Fibroblast of skin of back (primary cell): ENCODE data around the gene DAPL1.
A peak's percentile ranks its signal among the peaks of the same experiment; 100 is the strongest.
"Not testable (repeated sequence)": the region's sequence is repeated elsewhere in the genome, so short reads cannot be mapped to it uniquely, and the experiment has no call there.

Experiments used
- DNase-seq: peaks from one replicate; pipeline ENCODE4 v3.0.0-alpha.2; 2013

Gene DAPL1

GRCh38 chr2:158823486-158824237 lies 28.5 kb downstream of the DAPL1 start:
- DNase-seq = no peak

DNA sequence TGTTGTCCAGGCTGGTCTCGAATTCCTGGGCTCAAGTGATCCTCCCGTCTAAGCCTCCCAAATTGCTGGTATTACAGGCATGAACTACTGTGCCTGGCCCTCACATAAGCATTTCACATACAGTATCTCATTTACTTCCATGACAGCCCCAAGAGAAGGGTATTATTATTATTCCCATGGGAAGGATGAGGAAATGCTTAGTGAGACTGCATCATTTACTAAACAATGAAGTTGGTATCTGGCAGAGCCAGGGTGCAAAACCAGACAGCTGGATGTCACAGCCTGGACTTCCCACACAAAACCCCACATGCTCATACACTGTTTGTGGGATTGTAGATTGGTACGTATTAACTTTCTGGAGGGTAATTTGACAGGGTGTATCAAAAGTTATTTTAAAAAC lies 29.9 kb downstream of the DAPL1 start:
- peak; percentile 17 for DNase-seq

GRCh38 chr2:158826965-158827364 lies 31.8 kb downstream of the DAPL1 start:
- DNase-seq = no peak

GRCh38 chr2:158828378-158829164 lies 33.5 kb downstream of the DAPL1 start:
- DNase-seq = peak; percentile 90

DNA sequence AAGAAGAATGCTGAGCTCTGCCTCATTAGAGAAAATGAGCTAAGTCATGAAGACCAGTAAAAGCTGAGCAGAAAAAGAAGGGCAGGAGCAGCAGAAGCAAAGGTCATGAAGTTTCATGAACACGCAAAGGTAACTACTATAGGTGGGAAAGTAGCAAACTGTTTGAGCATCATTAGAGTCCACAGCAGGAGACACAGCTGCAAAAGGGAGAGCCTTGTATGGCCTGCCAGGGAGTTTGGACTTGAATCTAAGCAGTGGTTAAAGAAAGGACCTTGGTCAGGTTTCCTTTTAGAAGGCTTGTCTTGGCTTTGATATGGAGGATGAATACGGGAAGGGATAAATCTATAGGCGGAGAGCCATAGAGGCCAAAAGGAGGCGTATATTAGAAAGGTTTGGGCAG lies 34.0 kb downstream of the DAPL1 start:
- no peak for DNase-seq

DNA sequence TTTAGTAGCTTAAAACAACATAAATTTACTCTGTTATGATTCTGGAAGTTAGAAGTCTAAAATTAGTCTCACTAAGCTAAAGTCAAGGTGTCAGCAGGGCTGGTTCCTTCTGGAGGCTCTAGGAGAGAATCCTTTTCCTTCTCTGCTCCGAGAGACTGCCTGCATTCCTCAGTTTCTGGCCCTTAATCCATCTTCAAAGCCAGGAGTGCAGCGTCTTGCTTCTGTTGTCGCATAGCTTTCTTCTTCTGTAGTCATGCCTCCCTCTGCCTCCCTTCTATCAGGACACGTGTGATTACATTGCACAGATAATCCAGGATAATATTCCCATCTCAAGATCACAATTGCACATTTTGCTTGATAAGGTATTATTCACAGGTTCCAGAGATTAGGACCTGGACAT lies 35.1 kb downstream of the DAPL1 start:
- no peak for DNase-seq

- no peak for DNase-seq
Measured at GRCh38 chr2:158835431-158835830, 40.3 kb downstream of the DAPL1 start.

GRCh38 chr2:158837645-158838044 lies 42.5 kb downstream of the DAPL1 start:
- no peak for DNase-seq

DNA sequence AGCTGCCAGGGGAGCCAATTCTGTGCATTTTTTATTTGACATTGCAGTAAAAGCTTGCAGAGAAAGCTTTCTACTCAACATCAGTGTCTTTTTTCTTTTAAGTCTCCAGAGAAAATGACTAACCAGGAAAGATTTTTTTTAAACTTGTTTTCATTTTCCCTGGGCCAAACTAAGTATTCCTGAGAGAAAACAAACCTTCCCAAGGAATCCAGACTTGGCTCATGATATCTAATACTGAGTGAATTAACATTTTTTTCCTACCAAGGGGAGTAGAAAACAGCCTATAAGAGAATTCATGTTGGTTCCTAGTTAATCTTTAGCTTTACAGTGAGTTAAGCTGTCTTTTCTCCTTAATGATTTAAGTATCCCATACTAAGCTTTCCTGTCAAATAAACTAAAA lies 46.7 kb downstream of the DAPL1 start:
- peak; percentile 93 for DNase-seq

DNA sequence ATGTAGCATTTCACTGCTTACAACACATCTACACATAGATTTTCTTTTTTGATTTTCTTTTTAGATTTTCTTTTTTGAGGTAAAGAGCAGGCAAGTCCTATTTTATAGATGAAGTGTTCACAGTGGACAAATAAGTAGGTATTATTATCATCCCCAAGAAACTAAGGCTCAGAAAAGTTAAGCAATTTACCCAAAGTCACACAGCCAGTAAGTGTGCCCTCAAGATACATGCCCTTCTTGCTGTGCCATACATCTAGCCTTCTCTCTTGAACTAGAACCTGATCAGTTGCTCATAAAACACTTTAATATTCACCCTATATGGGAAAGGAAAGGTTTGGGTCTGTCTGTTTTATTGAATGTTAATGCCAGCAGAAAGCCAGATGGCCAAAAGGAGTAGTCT lies 50.3 kb downstream of the DAPL1 start:
- no peak for DNase-seq

DNA sequence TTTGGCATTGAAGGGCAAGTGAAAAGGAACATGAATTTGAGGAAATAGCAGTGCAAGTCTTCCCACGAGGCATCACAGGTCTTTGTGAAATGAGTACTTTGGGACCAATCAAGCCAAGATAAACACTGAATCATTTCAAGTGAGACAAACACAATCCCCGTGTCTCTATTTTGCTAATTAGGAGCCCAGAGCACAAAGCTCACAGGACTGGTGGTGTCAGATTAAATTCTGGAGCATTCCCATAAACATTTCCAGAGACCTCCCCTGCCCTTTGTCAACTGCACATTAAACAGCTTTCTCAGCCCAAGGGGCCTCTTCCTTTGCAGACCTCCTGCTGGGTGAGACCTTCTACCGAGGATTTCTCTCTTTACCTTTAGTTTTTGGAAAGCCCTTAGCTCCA lies 50.7 kb downstream of the DAPL1 start:
- DNase-seq = peak; percentile 50

DNA sequence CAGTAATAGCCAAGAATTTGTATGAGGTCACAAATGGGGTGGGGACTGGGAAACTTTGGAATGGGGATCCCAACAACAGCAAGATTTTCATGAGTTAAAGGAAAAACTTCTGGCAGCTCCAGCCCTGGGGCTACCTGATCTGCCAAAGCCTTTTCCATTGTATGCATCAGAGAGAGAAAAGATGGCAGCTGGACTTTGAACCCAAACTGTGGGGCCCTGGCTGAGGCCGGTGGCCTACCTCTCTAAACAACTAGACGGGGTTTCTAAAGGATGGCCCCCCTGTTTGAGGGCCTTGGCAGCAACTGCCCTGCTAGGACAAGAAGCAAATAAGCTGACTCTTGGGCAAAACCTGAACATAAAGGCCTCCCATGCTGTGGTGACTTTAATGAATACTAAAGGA lies 52.4 kb downstream of the DAPL1 start:
- not testable (repeated sequence) for DNase-seq

- DNase-seq = not testable (repeated sequence)
Measured at GRCh38 chr2:158848031-158848970, 53.2 kb downstream of the DAPL1 start.

DNA sequence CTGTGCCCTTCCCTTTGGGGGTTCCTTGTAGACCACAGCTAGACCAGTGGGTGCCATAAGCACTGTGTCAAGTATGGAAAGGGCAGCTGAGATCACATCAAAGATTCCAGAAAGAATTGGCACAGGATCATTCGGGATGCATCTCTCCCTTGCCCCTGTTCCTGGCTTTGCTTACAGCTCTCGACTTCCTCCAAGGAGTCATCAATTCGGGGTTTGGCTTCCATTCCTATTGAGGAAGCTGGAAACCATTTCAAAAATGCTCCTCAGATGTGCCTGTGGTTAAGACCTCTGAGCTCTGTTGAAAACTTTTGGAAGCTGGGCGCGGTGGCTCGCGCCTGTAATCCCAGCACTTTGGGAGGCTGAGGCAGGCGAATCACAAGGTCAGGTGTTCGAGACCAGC lies 65.1 kb downstream of the DAPL1 start:
- DNase-seq = peak; percentile 51

DNA sequence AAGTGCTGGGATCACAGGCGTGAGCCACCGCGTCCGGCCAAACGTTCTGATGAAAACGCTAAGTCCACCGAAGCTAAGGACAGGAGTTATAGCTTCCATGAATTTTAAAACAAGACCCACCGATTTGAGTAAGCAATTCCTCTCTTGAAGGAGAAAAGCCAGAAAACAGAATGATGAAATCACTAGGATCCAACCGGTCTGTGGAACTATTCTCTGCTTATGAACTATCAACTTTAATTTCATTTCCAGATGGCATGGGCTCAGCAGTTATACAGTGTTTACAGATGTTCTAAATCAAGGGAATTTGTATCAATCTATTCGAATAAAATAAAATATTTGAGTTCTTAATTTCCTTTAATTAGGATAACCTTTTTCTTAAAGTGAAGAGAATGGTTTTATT lies 66.5 kb downstream of the DAPL1 start:
- not testable (repeated sequence) for DNase-seq

- not testable (repeated sequence) for DNase-seq
Measured at GRCh38 chr2:158865469-158865868, 70.4 kb downstream of the DAPL1 start.
